HepG2 (cell line): ENCODE data around the gene HNRNPC. TPM values are rescaled to one million over a fixed set of nuclear protein-coding genes. Genes with fewer than 3 reads are reported as not detected.
A peak's percentile ranks its signal among the peaks of the same experiment; 100 is the strongest.

Experiments
- YY1 ChIP-seq: IDR thresholded peaks from 2 replicates; pipeline ENCODE4 v1.6.1; 2011; ENCODE audit warnings: low read length, low read depth, moderate library complexity, mild to moderate bottlenecking; ENCODE audit not compliant: insufficient read depth, insufficient replicate concordance
- ZNF101 ChIP-seq: sonication (generic); formaldehyde crosslinking; IDR thresholded peaks from 2 replicates; pipeline ENCODE4 v1.4.0; 2020; ENCODE audit warnings: mild to moderate bottlenecking, low read depth, missing genetic modification reagents, borderline replicate concordance
- ZNF296 ChIP-seq: sonication (generic); formaldehyde crosslinking; conservative IDR thresholded peaks from 2 replicates; pipeline ENCODE4 v1.5.0; 2020; ENCODE audit warnings: mild to moderate bottlenecking, missing genetic modification reagents
- ZNF383 ChIP-seq: sonication (generic); formaldehyde crosslinking; IDR thresholded peaks from 2 replicates; pipeline ENCODE4 v1.4.0; 2020; ENCODE audit warnings: missing genetic modification reagents, mild to moderate bottlenecking, borderline replicate concordance
- polyA plus RNA-seq, 8 experiments: library from polyadenylated mRNA; depleted of rRNA in 3 of 8; stranded (reverse) in 7 of 8; unstranded in 1 of 8; fragments of >200 nt; fragmentation: Illumina TruSeq in 4 of 8; extraction: Trizol in 4 of 8; gene quantifications; 2 replicates each; pipeline versions ENCODE4 v1.2.1 to v1.2.3, GENCODE V29; 2011 to 2016; ENCODE audit warnings: low read depth in 4 of 8, missing spikeins in 1 of 8, mixed read lengths in 1 of 8; ENCODE audit not compliant: insufficient read depth in 1 of 8
- total RNA-seq, 5 experiments: library from RNA; depleted of rRNA; stranded (reverse); fragments of >200 nt; fragmentation: Illumina TruSeq; extraction: Trizol; gene quantifications; 2 replicates each; pipeline ENCODE4 v1.2.3, GENCODE V29; 2016; ENCODE audit warnings: low read depth in 1 of 5
- TF ChIP-seq, protein P1 (sequence below): sonication (generic); formaldehyde crosslinking; IDR thresholded peaks from 2 replicates; pipeline ENCODE4 v1.8.1; 2023; ENCODE audit warnings: missing genetic modification reagents, inconsistent platforms, borderline replicate concordance
- TF ChIP-seq, protein P2 (sequence below): sonication (generic); formaldehyde crosslinking; IDR thresholded peaks from 2 replicates; pipeline ENCODE4 v1.9.0; 2022; ENCODE audit warnings: missing genetic modification reagents, mild to moderate bottlenecking, borderline replicate concordance
- TF ChIP-seq, protein P3 (sequence below), 2 experiments: sonication (generic) in 1 of 2; formaldehyde crosslinking in 1 of 2; IDR thresholded peaks; 2 replicates each; pipeline versions ENCODE4 v1.5.1 to v1.6.1; 2011 to 2020; ENCODE audit warnings: borderline replicate concordance in 1 of 2, low read depth in 1 of 2, low read length in 1 of 2, mild to moderate bottlenecking in 1 of 2, missing genetic modification reagents in 1 of 2, moderate library complexity in 1 of 2
- TF ChIP-seq, protein P4 (sequence below): sonication (generic); formaldehyde crosslinking; IDR thresholded peaks from 2 replicates; pipeline ENCODE4 v1.9.0; 2021; ENCODE audit warnings: mild to moderate bottlenecking, missing genetic modification reagents
- TF ChIP-seq, protein P5 (sequence below): sonication (generic); formaldehyde crosslinking; IDR thresholded peaks from 2 replicates; pipeline ENCODE4 v1.4.0; 2020; ENCODE audit warnings: mild to moderate bottlenecking, missing genetic modification reagents, borderline replicate concordance

The HNRNPC gene
- total and polyA plus RNA-seq, 2 of the 13 experiments (the other 11 are each of a cell fraction or from before 2014, with no cell fraction given), result 628 to 1,099 TPM

DNA sequence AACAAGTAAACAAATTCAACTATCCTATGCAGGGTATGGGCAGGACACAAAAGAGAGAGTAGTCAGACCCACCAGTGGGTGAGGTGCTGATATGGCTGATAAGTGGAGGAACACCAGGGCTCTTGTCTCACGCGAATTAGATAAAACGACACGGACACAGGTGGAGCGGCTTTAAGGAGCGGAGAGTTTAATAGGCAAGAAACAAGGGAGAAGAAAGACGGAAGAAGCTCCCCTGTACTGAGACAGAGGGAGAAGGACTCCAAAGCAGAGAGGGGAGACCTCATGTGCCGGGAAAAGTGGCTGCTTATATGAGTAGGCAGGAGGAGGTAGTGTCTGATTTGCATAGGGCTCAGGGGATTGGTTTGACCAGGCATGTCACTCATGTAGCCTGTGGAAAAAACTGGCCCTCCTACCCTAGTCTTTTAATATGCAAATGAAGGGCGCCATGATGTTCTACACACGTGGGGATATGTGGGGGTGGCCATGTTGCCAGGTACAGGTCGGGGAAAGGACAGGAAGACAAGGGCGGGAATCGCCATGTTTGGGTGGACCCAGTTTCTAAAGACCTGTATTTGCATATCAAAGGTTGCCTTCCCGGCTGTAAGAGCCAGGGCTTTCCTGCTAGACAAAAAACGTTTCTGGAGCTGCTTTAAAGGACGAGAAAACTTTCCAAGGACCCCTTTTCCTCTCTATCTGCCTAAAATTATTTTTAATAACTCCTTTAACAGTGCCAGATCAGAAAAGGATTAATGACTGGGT, 39.4 kb upstream of the HNRNPC start (continued):
- TF ChIP-seq, protein P1, sequence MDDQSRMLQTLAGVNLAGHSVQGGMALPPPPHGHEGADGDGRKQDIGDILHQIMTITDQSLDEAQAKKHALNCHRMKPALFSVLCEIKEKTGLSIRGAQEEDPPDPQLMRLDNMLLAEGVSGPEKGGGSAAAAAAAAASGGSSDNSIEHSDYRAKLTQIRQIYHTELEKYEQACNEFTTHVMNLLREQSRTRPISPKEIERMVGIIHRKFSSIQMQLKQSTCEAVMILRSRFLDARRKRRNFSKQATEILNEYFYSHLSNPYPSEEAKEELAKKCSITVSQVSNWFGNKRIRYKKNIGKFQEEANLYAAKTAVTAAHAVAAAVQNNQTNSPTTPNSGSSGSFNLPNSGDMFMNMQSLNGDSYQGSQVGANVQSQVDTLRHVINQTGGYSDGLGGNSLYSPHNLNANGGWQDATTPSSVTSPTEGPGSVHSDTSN (CRISPR knock-in tag), result peak; percentile 27; the same call in 1 of the 2 replicates
- TF ChIP-seq ZNF383 (CRISPR knock-in tag) (no peak), ZNF296 (CRISPR knock-in tag) (no peak), ZNF101 (no peak), YY1 (peak; percentile 97)
- TF ChIP-seq, protein P2, sequence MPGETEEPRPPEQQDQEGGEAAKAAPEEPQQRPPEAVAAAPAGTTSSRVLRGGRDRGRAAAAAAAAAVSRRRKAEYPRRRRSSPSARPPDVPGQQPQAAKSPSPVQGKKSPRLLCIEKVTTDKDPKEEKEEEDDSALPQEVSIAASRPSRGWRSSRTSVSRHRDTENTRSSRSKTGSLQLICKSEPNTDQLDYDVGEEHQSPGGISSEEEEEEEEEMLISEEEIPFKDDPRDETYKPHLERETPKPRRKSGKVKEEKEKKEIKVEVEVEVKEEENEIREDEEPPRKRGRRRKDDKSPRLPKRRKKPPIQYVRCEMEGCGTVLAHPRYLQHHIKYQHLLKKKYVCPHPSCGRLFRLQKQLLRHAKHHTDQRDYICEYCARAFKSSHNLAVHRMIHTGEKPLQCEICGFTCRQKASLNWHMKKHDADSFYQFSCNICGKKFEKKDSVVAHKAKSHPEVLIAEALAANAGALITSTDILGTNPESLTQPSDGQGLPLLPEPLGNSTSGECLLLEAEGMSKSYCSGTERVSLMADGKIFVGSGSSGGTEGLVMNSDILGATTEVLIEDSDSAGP (CRISPR knock-in tag), result peak; percentile 60
- TF ChIP-seq, protein P3, sequence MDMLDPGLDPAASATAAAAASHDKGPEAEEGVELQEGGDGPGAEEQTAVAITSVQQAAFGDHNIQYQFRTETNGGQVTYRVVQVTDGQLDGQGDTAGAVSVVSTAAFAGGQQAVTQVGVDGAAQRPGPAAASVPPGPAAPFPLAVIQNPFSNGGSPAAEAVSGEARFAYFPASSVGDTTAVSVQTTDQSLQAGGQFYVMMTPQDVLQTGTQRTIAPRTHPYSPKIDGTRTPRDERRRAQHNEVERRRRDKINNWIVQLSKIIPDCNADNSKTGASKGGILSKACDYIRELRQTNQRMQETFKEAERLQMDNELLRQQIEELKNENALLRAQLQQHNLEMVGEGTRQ (IDR thresholded peaks at IDR 0.05; ENCODE audit: low read depth, low read length), result peak; percentile 50; the same call in 1 of the 2 replicates
- TF ChIP-seq, protein P3 (CRISPR knock-in tag; IDR thresholded peaks at IDR 0.05; ENCODE audit: borderline replicate concordance), result peak; percentile 72
- TF ChIP-seq, protein P4, sequence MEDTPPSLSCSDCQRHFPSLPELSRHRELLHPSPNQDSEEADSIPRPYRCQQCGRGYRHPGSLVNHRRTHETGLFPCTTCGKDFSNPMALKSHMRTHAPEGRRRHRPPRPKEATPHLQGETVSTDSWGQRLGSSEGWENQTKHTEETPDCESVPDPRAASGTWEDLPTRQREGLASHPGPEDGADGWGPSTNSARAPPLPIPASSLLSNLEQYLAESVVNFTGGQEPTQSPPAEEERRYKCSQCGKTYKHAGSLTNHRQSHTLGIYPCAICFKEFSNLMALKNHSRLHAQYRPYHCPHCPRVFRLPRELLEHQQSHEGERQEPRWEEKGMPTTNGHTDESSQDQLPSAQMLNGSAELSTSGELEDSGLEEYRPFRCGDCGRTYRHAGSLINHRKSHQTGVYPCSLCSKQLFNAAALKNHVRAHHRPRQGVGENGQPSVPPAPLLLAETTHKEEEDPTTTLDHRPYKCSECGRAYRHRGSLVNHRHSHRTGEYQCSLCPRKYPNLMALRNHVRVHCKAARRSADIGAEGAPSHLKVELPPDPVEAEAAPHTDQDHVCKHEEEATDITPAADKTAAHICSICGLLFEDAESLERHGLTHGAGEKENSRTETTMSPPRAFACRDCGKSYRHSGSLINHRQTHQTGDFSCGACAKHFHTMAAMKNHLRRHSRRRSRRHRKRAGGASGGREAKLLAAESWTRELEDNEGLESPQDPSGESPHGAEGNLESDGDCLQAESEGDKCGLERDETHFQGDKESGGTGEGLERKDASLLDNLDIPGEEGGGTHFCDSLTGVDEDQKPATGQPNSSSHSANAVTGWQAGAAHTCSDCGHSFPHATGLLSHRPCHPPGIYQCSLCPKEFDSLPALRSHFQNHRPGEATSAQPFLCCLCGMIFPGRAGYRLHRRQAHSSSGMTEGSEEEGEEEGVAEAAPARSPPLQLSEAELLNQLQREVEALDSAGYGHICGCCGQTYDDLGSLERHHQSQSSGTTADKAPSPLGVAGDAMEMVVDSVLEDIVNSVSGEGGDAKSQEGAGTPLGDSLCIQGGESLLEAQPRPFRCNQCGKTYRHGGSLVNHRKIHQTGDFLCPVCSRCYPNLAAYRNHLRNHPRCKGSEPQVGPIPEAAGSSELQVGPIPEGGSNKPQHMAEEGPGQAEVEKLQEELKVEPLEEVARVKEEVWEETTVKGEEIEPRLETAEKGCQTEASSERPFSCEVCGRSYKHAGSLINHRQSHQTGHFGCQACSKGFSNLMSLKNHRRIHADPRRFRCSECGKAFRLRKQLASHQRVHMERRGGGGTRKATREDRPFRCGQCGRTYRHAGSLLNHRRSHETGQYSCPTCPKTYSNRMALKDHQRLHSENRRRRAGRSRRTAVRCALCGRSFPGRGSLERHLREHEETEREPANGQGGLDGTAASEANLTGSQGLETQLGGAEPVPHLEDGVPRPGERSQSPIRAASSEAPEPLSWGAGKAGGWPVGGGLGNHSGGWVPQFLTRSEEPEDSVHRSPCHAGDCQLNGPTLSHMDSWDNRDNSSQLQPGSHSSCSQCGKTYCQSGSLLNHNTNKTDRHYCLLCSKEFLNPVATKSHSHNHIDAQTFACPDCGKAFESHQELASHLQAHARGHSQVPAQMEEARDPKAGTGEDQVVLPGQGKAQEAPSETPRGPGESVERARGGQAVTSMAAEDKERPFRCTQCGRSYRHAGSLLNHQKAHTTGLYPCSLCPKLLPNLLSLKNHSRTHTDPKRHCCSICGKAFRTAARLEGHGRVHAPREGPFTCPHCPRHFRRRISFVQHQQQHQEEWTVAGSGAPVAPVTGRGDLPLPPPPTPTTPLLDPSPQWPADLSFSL (CRISPR knock-in tag), result no peak
- TF ChIP-seq, protein P5, sequence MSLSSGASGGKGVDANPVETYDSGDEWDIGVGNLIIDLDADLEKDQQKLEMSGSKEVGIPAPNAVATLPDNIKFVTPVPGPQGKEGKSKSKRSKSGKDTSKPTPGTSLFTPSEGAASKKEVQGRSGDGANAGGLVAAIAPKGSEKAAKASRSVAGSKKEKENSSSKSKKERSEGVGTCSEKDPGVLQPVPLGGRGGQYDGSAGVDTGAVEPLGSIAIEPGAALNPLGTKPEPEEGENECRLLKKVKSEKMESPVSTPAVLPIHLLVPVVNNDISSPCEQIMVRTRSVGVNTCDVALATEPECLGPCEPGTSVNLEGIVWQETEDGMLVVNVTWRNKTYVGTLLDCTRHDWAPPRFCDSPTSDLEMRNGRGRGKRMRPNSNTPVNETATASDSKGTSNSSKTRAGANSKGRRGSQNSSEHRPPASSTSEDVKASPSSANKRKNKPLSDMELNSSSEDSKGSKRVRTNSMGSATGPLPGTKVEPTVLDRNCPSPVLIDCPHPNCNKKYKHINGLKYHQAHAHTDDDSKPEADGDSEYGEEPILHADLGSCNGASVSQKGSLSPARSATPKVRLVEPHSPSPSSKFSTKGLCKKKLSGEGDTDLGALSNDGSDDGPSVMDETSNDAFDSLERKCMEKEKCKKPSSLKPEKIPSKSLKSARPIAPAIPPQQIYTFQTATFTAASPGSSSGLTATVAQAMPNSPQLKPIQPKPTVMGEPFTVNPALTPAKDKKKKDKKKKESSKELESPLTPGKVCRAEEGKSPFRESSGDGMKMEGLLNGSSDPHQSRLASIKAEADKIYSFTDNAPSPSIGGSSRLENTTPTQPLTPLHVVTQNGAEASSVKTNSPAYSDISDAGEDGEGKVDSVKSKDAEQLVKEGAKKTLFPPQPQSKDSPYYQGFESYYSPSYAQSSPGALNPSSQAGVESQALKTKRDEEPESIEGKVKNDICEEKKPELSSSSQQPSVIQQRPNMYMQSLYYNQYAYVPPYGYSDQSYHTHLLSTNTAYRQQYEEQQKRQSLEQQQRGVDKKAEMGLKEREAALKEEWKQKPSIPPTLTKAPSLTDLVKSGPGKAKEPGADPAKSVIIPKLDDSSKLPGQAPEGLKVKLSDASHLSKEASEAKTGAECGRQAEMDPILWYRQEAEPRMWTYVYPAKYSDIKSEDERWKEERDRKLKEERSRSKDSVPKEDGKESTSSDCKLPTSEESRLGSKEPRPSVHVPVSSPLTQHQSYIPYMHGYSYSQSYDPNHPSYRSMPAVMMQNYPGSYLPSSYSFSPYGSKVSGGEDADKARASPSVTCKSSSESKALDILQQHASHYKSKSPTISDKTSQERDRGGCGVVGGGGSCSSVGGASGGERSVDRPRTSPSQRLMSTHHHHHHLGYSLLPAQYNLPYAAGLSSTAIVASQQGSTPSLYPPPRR (CRISPR knock-in tag), result no peak
